DND-41 (cell line): ENCODE measurements around the gene FNDC8.

Experiments used
- ATAC-seq: fragments of 200-7000 bp; cut with Tn5 transposase; 3 replicates; pipeline ENCODE4 v1.9.1; 2021; ENCODE audit warnings: low read depth; ENCODE audit not compliant: insufficient read depth
- DNase-seq: peaks from one replicate; pipeline ENCODE4 v3.0.0-alpha.2; 2020
- H2AFZ ChIP-seq: 2 replicates; pipeline ENCODE4 v1.6.0; 2012; ENCODE audit warnings: low read depth, low read length
- H3K27ac ChIP-seq: 2 replicates; pipeline ENCODE4 v1.5.1; 2012; ENCODE audit warnings: low read length, inconsistent platforms
- H3K27me3 ChIP-seq: fragments of 200-600 bp; sonication (generic); 2 replicates; pipeline ENCODE4 v1.6.0; 2012; ENCODE audit warnings: low read length, mild to moderate bottlenecking, inconsistent platforms; ENCODE audit not compliant: insufficient read depth, poor library complexity
- H3K36me3 ChIP-seq: 2 replicates; pipeline ENCODE4 v1.5.1; 2012; ENCODE audit warnings: low read length, inconsistent platforms; ENCODE audit not compliant: insufficient read depth
- H3K4me1 ChIP-seq: 2 replicates; pipeline ENCODE4 v1.5.1; 2012; ENCODE audit warnings: mild to moderate bottlenecking, low read length; ENCODE audit not compliant: insufficient read depth
- H3K4me2 ChIP-seq: 2 replicates; pipeline ENCODE4 v1.6.0; 2012; ENCODE audit warnings: mild to moderate bottlenecking, moderate library complexity, low read length, inconsistent platforms; ENCODE audit not compliant: insufficient read depth
- H3K4me3 ChIP-seq, 2 experiments: fragments of 200-600 bp in 1 of 2; shearing (Covaris generic) in 1 of 2; 2 replicates each; pipeline ENCODE4 v1.5.1; 2012 to 2016; ENCODE audit warnings: inconsistent platforms in 2 of 2, low read length in 2 of 2, mild to moderate bottlenecking in 2 of 2, low read depth in 1 of 2, moderate library complexity in 1 of 2
- H3K79me2 ChIP-seq: 2 replicates; pipeline ENCODE4 v1.6.0; 2012; ENCODE audit warnings: low read length, inconsistent platforms; ENCODE audit not compliant: insufficient read depth
- H3K9ac ChIP-seq: 2 replicates; pipeline ENCODE4 v1.6.0; 2012; ENCODE audit warnings: low read depth, mild to moderate bottlenecking, inconsistent platforms, low read length, moderate library complexity
- H3K9me3 ChIP-seq: 2 replicates; pipeline ENCODE4 v1.5.1; 2012; ENCODE audit warnings: low read length, moderate library complexity, mild to moderate bottlenecking, inconsistent platforms; ENCODE audit not compliant: insufficient read depth, severe bottlenecking
- H4K20me1 ChIP-seq: 2 replicates; pipeline ENCODE4 v1.6.0; 2012; ENCODE audit warnings: low read length; ENCODE audit not compliant: insufficient read depth
- CTCF ChIP-seq: IDR thresholded peaks from 2 replicates; pipeline ENCODE4 v1.5.1; 2012; ENCODE audit warnings: borderline replicate concordance, low read length, moderate library complexity, mild to moderate bottlenecking; ENCODE audit not compliant: poor library complexity, severe bottlenecking; ENCODE audit errors: extremely low read depth
- EZH2 ChIP-seq: IDR thresholded peaks from 3 replicates; pipeline ENCODE4 v1.6.1; 2012; ENCODE audit warnings: borderline replicate concordance, low read depth, mild to moderate bottlenecking, moderate library complexity, low read length, inconsistent platforms; ENCODE audit not compliant: severe bottlenecking

FNDC8 gene

GRCh38 chr17:35127751-35128514 is 6.5 kb downstream of the FNDC8 start:
- DNase-seq (no peak), ATAC-seq (no peak)
- H3K27ac ChIP-seq = no peak overlapping the region
- no peak overlapping the region for H3K4me3 ChIP-seq
- no peak overlapping the region for H3K9ac ChIP-seq
- no peaks in the 10 kb centered on the region for H3K27me3 ChIP-seq
- TF ChIP-seq EZH2 (no peak), CTCF (no peak)
- H2AFZ ChIP-seq = no peak overlapping the region
- no peaks in the 10 kb centered on the region for H3K79me2 ChIP-seq
- no peaks in the 10 kb centered on the region for H3K9me3 ChIP-seq
- peaks cover 13% of the 10 kb centered on the region for H4K20me1 ChIP-seq
- H3K4me1 ChIP-seq = no peaks in the 10 kb centered on the region
- H3K36me3 ChIP-seq = peaks cover 28% of the 10 kb centered on the region
- no peak overlapping the region for H3K4me2 ChIP-seq

GRCh38 chr17:35129154-35129972 is 7.9 kb downstream of the FNDC8 start:
- Histone ChIP-seq H3K27me3 (no peaks in the 10 kb centered on the region), H3K9ac (no peak overlapping the region), H3K4me1 (no peaks in the 10 kb centered on the region), H3K27ac (no peak overlapping the region), H2AFZ (no peak overlapping the region), H3K9me3 (no peaks in the 10 kb centered on the region), H4K20me1 (peaks cover 17% of the 10 kb centered on the region), H3K36me3 (peaks cover 42% of the 10 kb centered on the region), H3K4me2 (no peak overlapping the region), H3K4me3 (no peak overlapping the region), H3K79me2 (no peaks in the 10 kb centered on the region)
- DNase-seq = no peak
- TF ChIP-seq CTCF (no peak), EZH2 (no peak)
- ATAC-seq = peak; percentile 40

- Histone ChIP-seq H3K27ac (no peak overlapping the region), H3K4me1 (no peaks in the 10 kb centered on the region), H3K9me3 (no peaks in the 10 kb centered on the region), H3K27me3 (no peaks in the 10 kb centered on the region), H4K20me1 (peaks cover 17% of the 10 kb centered on the region), H3K4me2 (no peak overlapping the region), H3K79me2 (no peaks in the 10 kb centered on the region), H3K36me3 (peaks cover 48% of the 10 kb centered on the region), H3K9ac (no peak overlapping the region), H3K4me3 (no peak overlapping the region), H2AFZ (no peak overlapping the region)
- ATAC-seq (peak; percentile 23; the same call in 1 of the 3 replicates), DNase-seq (no peak)
- no peak for TF ChIP-seq CTCF
- TF ChIP-seq EZH2 = no peak
Observed at GRCh38 chr17:35129973-35130351, 8.5 kb downstream of the FNDC8 start.
